ENCODE measurements around the gene PRR5. TPM values are rescaled to one million over a fixed set of nuclear protein-coding genes. Genes with fewer than 3 reads are reported as not detected.
"Not testable (repeated sequence)": the region's sequence is repeated elsewhere in the genome, so short reads cannot be mapped to it uniquely, and the experiment has no call there.

The PRR5 gene, protein sequence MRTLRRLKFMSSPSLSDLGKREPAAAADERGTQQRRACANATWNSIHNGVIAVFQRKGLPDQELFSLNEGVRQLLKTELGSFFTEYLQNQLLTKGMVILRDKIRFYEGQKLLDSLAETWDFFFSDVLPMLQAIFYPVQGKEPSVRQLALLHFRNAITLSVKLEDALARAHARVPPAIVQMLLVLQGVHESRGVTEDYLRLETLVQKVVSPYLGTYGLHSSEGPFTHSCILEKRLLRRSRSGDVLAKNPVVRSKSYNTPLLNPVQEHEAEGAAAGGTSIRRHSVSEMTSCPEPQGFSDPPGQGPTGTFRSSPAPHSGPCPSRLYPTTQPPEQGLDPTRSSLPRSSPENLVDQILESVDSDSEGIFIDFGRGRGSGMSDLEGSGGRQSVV
- 0.19 and 0.44 TPM in 2 replicates for total RNA-seq (2014; rRNA removed; shearing (Covaris generic))
- 1.5 and 1.8 TPM in 2 replicates for total RNA-seq (2022)
- percentile 6 among the genes with signal in this experiment for Bru-seq, nascent RNA
- BruChase-seq, experiment 1, labeled RNA remaining after a 6-hour chase = percentile 3 among the genes with signal in this experiment
- BruChase-seq, experiment 2, labeled RNA remaining after a 2-hour chase = percentile 4 among the genes with signal in this experiment
- long read RNA-seq, partial matches to known transcripts = 0 of 1 reads
- long read RNA-seq, other reads (novel, unspliced or antisense) = 0 of 1 reads

DNA sequence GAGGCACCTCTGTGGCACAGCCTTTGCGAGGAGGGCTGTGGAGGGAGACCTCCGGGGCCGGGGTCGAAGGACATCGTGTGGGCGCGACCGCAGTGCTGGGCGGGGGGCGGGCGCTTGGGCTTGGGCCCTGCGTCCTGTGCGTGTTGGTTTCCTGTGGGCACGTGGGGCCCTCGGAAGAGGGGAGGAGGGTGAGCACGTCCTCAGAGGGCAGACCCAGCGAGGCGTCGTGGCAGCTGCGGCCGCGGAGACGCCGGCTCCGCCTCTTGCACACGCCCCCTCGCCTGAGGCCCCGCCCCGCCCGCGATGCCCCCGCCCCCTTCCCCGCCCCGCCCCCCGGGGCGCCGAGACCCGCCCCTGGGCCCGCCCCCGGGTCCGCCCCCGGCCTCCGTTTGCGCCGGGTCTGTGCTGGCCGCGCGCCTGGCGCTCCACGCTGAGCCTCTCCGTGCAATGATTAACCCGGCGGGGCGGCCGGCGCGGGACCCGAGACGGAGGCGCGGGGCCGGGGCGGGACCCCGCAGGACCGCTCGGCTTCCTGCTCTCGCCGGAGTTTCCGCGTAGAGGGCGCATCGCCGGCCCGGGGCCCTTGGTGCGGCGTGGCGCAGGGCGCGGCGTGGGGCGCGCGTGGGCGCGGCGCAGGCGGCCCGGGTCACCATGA is at the start of gene PRR5:
Gene PRR5, plus strand, starts transcription at position 381 of the 655 bp plus-strand sequence. Its CDS starts 271 bp downstream, at position 652.
- Histone ChIP-seq H3K4me1 (ENCODE audit: insufficient read depth, low read length, poor library complexity, severe bottlenecking) (peaks cover 4% of the 10 kb centered on the region), H3K4me3 (ENCODE audit: low read depth, low read length, poor library complexity, severe bottlenecking) (peak within 1 kb of the TSS; percentile 62)

DNA sequence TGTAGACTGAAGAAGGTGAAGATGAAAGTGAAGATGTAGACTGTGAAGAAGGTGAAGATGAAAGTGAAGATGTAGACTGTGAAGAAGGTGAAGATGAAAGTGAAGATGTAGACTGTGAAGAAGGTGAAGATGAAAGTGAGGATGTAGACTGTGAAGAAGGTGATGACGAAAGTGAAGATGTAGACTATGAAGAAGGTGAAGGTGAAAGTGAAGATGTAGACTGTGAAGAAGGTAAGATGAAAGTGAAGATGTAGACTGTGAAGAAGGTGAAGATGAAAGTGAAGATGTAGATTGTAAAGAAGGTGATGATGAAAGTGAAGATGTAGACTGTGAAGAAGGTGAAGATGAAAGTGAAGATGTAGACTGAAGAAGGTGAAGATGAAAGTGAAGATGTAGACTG is 49.1 kb upstream of the PRR5 start:
- intact Hi-C loops (cut with micrococcal nuclease; ENCODE audit: unreplicated experiment) = not testable (repeated sequence)

More for the DNA sequence above, at the start of gene PRR5:
- POLR2A ChIA-PET = no interaction called here
- TF ChIP-seq CTCF (conservative IDR thresholded peaks at IDR 0.05; ENCODE audit: low read length) (no peak), EZH2phosphoT487 (IDR thresholded peaks at IDR 0.05; ENCODE audit: borderline replicate concordance, low read depth, low read length) (no peak)
- H3K4me2 ChIP-seq (ENCODE audit: low read length) = peak within 1 kb of the TSS; percentile 60
- intact Hi-C loops (cut with micrococcal nuclease; ENCODE audit: unreplicated experiment) = no loop called here
- CTCF ChIA-PET (ENCODE audit: unreplicated experiment) = no interaction called here
- peak; percentile 78 for DNase-seq (ENCODE audit: low spot score)
- no TSS peak for BruUV-seq (replicated peaks)
- no peaks in the 10 kb centered on the region for H3K9me2 ChIP-seq (ENCODE audit: insufficient read depth, low read length)
- no peak within 1 kb of the TSS for H3K27ac ChIP-seq (ENCODE audit: low read depth, low read length, poor library complexity, severe bottlenecking)
- H3K36me3 ChIP-seq (ENCODE audit: insufficient read depth, low read length) = no peaks in the 10 kb centered on the region
- H3K9me3 ChIP-seq (ENCODE audit: low read length) = no peaks in the 10 kb centered on the region
- no peaks in the 10 kb centered on the region for H4K20me1 ChIP-seq (ENCODE audit: insufficient read depth, low read length)
- H2AFZ ChIP-seq (ENCODE audit: low read length) = peak within 1 kb of the TSS; percentile 25; the same call in 1 of the 2 replicates
- H3K79me2 ChIP-seq (ENCODE audit: insufficient read depth, low read depth, low read length) = no peaks in the 10 kb centered on the region

GRCh38 chr22:44658311-44658953 is 43.6 kb upstream of the PRR5 start:
- POLR2A ChIA-PET = no interaction called here
- intact Hi-C loops (cut with micrococcal nuclease; ENCODE audit: unreplicated experiment) = no loop called here

More for the DNA sequence above, 49.1 kb upstream of the PRR5 start:
- BruUV-seq (replicated peaks); H2AFZ ChIP-seq (ENCODE audit: low read length); POLR2A ChIA-PET; CTCF ChIA-PET (ENCODE audit: unreplicated experiment); H3K79me2 ChIP-seq (ENCODE audit: insufficient read depth, low read depth, low read length); H3K9me2 ChIP-seq (ENCODE audit: insufficient read depth, low read length); H3K4me1 ChIP-seq (ENCODE audit: insufficient read depth, low read length, poor library complexity, severe bottlenecking); H3K36me3 ChIP-seq (ENCODE audit: insufficient read depth, low read length); DNase-seq (ENCODE audit: low spot score); H4K20me1 ChIP-seq (ENCODE audit: insufficient read depth, low read length); H3K27ac ChIP-seq (ENCODE audit: low read depth, low read length, poor library complexity, severe bottlenecking); H3K9me3 ChIP-seq (ENCODE audit: low read length); H3K4me2 ChIP-seq (ENCODE audit: low read length); H3K4me3 ChIP-seq (ENCODE audit: low read depth, low read length, poor library complexity, severe bottlenecking): not testable (repeated sequence)

More at GRCh38 chr22:44658311-44658953, 43.6 kb upstream of the PRR5 start:
- H3K4me2 ChIP-seq (ENCODE audit: low read length) = no peak overlapping the region
- H3K27ac ChIP-seq (ENCODE audit: low read depth, low read length, poor library complexity, severe bottlenecking) = no peak overlapping the region
- H3K36me3 ChIP-seq (ENCODE audit: insufficient read depth, low read length) = no peaks in the 10 kb centered on the region
- CTCF ChIA-PET (ENCODE audit: unreplicated experiment) = no interaction called here
- H3K9me3 ChIP-seq (ENCODE audit: low read length) = no peaks in the 10 kb centered on the region
- no peaks in the 10 kb centered on the region for H4K20me1 ChIP-seq (ENCODE audit: insufficient read depth, low read length)
- H3K4me3 ChIP-seq (ENCODE audit: low read depth, low read length, poor library complexity, severe bottlenecking) = no peak overlapping the region
- BruUV-seq (replicated peaks) = no TSS peak
- no peaks in the 10 kb centered on the region for H3K4me1 ChIP-seq (ENCODE audit: insufficient read depth, low read length, poor library complexity, severe bottlenecking)
- no peaks in the 10 kb centered on the region for H3K79me2 ChIP-seq (ENCODE audit: insufficient read depth, low read depth, low read length)
- H3K9me2 ChIP-seq (ENCODE audit: insufficient read depth, low read length) = no peaks in the 10 kb centered on the region
- DNase-seq (ENCODE audit: low spot score) = no peak
- H2AFZ ChIP-seq (ENCODE audit: low read length) = no peak overlapping the region
- no peak for TF ChIP-seq CTCF (conservative IDR thresholded peaks at IDR 0.05; ENCODE audit: low read length)
- TF ChIP-seq EZH2phosphoT487 (IDR thresholded peaks at IDR 0.05; ENCODE audit: borderline replicate concordance, low read depth, low read length) = no peak
